Hematopoietic multipotent progenitor cell treated with erythropoietin and hydrocortisone succinate and interleukin-3 and kit ligand, for 4 days (in vitro differentiated cells): Measurements from ENCODE around the gene ITIH4.
A peak's percentile ranks its signal among the peaks of the same experiment; 100 is the strongest.

Source experiments
- DNase-seq: peaks from one replicate; pipeline ENCODE4 v3.0.0-alpha.2; 2015

ITIH4 gene

GRCh38 chr3:52795298-52795900, 35.1 kb downstream of the ITIH4 start:
- DNase-seq = no peak

DNA sequence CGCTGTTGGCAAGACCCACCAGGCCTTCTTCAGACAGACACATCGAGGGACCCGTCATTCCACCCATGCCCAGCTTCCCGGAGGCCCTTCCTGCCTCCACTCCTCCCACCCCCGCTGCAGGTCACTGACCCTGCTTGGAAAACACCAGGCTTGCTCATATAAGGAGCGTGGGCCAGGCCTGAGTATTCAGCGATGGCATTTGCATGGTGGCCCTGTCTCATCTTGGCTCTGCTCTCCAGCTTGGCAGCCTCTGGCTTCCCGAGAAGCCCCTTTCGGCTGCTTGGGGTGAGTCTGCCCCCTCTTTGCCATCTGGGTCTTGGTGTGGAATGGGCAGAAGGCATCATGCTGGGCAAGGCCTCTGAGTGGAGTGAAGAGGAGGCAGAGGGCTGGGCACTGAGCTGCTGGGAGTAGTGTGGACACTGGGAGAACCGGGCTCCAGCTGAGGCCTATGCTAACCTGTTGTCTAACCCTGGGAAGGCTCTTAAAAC, 35.8 kb downstream of the ITIH4 start, which contains the start of gene ITIH3:
TSS of gene ITIH3 (plus strand) at position 185 of the 488 bp plus-strand sequence. CDS start at position 193, 8 bp downstream.
- DNase-seq = no peak

- DNase-seq = no peak
Observed at GRCh38 chr3:52793702-52794611, 36.5 kb downstream of the ITIH4 start.

GRCh38 chr3:52792961-52793695, 37.3 kb downstream of the ITIH4 start:
- peak; percentile 50 for DNase-seq

DNA sequence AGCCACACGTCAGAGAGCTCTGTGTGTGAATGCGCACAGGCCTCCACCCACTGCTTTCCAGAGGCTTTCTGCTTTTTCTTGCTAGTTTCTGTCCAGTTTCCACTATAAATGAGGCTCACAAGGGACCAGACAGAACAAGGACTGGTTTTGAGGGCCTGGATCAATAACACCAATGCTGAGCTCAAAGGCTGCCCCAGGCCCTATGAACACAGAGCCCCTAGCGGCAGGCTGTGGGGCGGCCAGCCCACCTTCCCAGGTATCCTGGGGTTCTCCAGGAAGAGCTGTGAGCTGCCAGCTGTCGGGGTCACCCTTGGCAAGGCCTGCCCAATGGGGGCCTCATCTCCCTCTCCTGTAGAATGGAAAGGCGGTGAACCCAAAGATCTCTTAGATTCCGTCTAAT, 38.1 kb downstream of the ITIH4 start:
- DNase-seq = no peak

- no peak for DNase-seq
Observed at GRCh38 chr3:52791928-52792327, 38.5 kb downstream of the ITIH4 start.

DNA sequence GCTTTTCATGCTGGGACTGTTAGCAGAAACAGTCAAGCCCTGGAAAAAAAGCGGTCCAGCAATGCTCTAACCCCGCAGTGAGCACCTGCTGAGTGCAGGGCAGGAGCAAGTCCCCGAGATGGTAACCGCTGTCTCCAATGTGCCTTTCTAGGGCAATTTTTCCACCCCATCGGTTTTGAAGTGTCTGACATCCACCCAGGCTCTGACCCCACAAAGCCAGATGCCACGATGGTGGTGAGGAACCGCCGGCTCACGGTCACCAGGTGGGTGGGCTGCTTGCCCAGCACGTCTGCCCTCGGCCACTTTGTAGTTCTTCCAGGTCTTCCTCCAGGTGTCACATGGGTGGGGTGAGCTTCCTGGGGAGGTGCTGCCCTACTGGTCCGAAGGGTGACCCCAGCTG, 39.1 kb downstream of the ITIH4 start:
- DNase-seq = no peak

GRCh38 chr3:52790741-52791140, 39.7 kb downstream of the ITIH4 start:
- no peak for DNase-seq

- no peak for DNase-seq
Observed at GRCh38 chr3:52790337-52790736, 40.1 kb downstream of the ITIH4 start.

- no peak for DNase-seq
Observed at GRCh38 chr3:52789746-52790040, 40.8 kb downstream of the ITIH4 start.

GRCh38 chr3:52788890-52789745, 41.4 kb downstream of the ITIH4 start:
- DNase-seq = no peak

DNA sequence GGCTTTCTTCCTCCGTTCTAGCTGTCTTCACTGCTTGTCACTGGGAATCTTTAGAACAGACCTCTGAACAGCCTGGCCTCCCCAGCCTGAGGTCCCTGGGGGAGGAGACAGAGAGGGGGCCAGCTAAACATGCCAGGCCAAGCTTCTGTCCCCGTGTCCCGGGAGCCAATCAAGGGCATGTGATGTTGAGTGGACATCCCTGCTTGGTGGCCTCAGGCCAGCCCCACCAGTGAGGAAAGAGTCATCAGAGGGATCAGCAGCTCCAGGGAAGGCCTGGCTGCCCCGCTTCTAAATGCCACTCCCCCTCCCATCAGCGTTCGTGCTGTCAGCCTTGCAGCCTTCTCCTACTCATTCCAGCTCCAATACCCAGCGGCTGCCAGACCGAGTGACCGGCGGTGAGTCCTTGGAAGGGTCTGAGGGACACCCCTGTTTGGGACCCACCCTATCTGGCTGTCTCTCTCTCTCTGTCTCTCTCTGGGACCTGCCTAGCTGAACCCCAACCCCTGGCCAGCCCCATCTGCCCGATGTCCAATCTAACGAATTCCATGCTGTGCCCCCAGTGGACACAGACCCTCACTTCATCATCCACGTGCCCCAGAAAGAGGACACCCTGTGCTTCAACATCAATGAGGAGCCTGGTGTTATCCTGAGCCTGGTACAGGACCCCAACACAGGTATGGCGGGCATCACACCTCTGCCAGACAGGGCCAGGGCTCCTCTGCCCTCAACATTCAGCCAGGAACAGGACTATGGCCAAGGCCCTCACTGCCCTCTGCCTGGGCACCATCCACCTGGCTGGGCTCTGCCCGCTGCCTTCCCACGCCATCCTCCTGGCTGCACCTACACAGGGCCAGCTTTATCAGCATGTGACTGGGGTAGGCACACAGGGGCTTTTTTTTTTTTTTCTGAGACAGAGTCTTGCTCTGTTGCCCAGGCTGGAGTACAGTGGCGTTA, 42.5 kb downstream of the ITIH4 start:
- no peak for DNase-seq

DNA sequence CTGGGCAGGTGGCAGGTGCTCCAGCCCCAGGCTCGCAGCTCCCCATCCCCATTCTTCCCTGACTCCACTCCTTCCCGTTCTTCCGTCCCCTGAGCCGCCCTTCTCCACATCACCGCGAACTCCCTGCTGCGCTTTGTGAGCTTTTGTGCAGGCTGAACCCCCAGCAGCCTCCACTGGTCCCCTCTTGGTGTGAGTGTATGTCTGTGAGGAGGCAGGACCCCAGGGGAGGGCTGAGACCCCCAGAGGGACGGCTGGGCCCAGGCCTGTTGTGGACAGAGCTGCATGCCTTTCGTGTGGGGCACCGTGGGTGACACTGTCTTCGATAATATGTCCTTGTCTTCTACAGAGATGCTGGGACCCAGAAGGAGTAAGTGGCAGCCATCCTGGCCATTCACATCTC, 43.2 kb downstream of the ITIH4 start:
- DNase-seq = no peak

DNA sequence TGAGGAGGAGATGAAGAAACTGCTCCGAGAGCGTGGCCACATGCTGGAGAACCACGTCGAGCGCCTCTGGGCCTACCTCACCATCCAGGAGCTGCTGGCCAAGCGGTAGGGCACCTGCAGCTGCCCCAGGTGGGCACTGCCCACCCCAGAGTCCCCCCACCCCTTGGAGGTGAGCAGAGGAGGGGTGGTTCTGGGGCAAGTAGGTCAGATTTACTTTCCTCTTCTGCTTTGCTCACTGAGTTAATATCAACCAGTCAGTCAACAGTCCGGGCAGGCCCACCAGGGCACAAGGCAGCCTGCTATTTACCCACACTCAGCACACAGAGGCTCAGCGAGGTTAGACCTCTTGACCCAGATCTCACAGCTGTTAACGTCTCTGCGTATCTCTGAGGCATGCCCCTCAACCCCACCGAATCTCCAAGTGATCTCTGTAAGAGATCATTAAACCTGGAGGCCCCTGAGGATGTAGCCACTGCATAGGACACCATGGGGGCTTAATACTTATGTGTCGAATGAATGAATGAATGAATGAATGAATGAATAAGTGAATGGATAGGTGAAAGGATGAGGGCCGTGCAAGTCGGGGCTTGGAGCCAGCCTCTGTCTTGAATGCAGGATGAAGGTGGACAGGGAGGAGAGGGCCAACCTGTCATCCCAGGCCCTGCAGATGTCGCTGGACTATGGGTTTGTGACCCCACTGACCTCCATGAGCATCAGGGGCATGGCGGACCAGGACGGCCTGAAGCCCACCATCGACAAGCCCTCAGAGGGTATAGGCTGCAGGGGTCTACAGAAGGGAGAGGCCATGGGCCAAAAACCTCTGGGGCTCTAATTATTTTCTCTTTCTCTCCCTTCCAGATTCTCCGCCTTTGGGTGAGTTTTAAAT, 43.9 kb downstream of the ITIH4 start:
- no peak for DNase-seq

DNA sequence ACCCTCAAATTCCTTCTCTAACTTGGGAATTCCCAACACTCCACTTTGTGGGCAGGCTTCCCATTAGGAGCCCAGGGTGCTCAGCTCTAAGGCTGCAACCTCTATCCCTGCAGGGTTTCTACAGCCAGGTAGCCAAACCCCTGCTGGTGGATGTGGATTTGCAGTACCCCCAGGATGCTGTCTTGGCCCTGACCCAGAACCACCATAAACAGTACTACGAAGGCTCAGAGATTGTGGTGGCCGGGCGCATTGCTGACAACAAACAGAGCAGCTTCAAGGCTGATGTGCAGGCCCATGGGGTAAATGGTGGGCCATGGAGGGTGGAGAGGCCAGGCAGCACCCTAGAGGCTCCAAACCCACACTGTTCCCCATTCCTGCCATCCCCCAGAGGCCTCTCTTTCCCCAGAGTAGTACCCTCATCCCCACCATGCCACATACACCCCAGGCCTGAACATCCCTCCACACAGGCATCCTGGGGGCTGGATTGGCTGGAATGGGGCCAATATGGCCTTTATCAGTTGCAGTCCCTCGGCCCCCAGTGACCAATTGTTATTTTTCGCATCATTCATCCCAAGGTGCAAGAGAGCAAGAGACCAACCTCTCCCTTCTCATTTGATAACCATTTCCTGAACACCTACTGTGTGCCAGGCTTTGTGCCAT, 45.4 kb downstream of the ITIH4 start:
- DNase-seq = no peak

- no peak for DNase-seq
Observed at GRCh38 chr3:52784021-52784621, 46.4 kb downstream of the ITIH4 start.

DNA sequence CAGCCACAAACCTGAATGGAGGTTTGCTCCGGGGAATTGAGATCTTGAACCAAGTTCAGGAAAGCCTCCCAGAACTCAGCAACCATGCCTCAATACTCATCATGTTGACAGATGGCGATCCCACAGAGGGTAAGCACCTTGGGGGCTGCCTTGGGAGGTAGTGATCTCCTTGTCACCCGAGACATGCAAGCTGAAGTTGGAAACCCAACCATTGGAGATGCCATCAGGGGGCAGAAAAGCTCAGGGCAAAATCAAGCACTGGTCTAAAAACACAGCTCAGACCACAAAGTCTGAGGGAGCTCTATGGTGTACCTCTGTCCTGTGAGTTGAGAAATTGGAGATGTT, 47.3 kb downstream of the ITIH4 start:
- DNase-seq = no peak

GRCh38 chr3:52782412-52783210, 47.9 kb downstream of the ITIH4 start:
- DNase-seq = no peak

DNA sequence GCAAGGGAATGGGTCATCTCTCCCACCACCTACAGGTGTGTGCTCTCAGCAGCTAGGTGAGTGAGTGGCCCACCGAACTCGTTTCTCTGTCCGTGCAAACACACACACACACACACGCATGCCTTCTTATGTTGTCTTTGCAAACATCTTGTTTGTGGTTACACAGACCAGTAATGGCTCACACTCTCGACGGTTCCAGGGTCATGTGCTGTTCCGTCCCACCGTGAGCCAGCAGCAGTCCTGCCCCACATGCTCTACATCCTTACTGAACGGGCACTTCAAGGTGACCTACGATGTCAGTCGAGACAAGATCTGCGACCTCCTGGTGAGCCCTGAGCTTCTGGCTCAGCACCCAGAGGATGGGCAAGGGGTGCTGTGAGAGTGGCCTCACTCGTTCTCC, 48.7 kb downstream of the ITIH4 start:
- no peak for DNase-seq
